ENCODE results near the gene SLC6A4. TPM values are rescaled to one million over a fixed set of nuclear protein-coding genes. Genes with fewer than 3 reads are reported as not detected.

SLC6A4 gene
- total RNA-seq, 1 experiment from 2014 or later = 20.6 TPM

GRCh38 chr17:30275911-30276310, 40.4 kb upstream of the SLC6A4 start:
- no peaks in the 10 kb centered on the region for H3K9me3 Mint-ChIP-seq (ENCODE audit: unreplicated experiment)
- no peak overlapping the region for H3K4me3 Mint-ChIP-seq (ENCODE audit: unreplicated experiment)
- intact Hi-C loops (cut with micrococcal nuclease; ENCODE audit: unreplicated experiment) = loop anchor here (10.0 kb wide), 1 partner anchor 81 kb away; no protein-coding TSS in a partner anchor
- H3K36me3 ChIP-seq (ENCODE audit: control insufficient read depth, insufficient read depth, low read length) = no peaks in the 10 kb centered on the region; the same call in 1 of the 2 replicates
- no peak for DNase-seq
- no TSS peak for BruUV-seq (replicated peaks)
- H3K4me3 ChIP-seq (ENCODE audit: low read depth, low read length) = no peak overlapping the region
- no peaks in the 10 kb centered on the region for H3K4me1 ChIP-seq
- no peaks in the 10 kb centered on the region for H3K9me3 ChIP-seq
- TF ChIP-seq, protein P1, sequence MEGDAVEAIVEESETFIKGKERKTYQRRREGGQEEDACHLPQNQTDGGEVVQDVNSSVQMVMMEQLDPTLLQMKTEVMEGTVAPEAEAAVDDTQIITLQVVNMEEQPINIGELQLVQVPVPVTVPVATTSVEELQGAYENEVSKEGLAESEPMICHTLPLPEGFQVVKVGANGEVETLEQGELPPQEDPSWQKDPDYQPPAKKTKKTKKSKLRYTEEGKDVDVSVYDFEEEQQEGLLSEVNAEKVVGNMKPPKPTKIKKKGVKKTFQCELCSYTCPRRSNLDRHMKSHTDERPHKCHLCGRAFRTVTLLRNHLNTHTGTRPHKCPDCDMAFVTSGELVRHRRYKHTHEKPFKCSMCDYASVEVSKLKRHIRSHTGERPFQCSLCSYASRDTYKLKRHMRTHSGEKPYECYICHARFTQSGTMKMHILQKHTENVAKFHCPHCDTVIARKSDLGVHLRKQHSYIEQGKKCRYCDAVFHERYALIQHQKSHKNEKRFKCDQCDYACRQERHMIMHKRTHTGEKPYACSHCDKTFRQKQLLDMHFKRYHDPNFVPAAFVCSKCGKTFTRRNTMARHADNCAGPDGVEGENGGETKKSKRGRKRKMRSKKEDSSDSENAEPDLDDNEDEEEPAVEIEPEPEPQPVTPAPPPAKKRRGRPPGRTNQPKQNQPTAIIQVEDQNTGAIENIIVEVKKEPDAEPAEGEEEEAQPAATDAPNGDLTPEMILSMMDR (IDR thresholded peaks at IDR 0.05; ENCODE audit: insufficient read depth in 1 of 2, low read depth in 1 of 2, low read length in 1 of 2, severe bottlenecking in 1 of 2, unreplicated experiment in 1 of 2) = no peak
- no peak overlapping the region for H3K27ac Mint-ChIP-seq (ENCODE audit: unreplicated experiment)
- POLR2A ChIA-PET = no interaction called here
- no peaks in the 10 kb centered on the region for H3K27me3 ChIP-seq (replicated peaks; ENCODE audit: control insufficient read depth, insufficient read depth, low read length)
- CTCF ChIA-PET = no interaction called here
- no peaks in the 10 kb centered on the region for H3K4me1 Mint-ChIP-seq (ENCODE audit: low read depth, unreplicated experiment)
- peaks cover 51% of the 10 kb centered on the region for H3K36me3 Mint-ChIP-seq (ENCODE audit: insufficient read depth, unreplicated experiment)
- H3K27me3 Mint-ChIP-seq (ENCODE audit: insufficient read depth, unreplicated experiment) = no peaks in the 10 kb centered on the region

- no peaks in the 10 kb centered on the region for H3K4me1 ChIP-seq
- ChIA-PET POLR2A (no interaction called here), CTCF (interaction anchor here (0.6 kb wide), 1 partner anchor 41 kb away, joined by 3 read pairs; no protein-coding TSS in a partner anchor)
- H3K4me3 ChIP-seq (ENCODE audit: low read depth, low read length) = no peak overlapping the region
- H3K9me3 Mint-ChIP-seq (ENCODE audit: unreplicated experiment) = no peaks in the 10 kb centered on the region
- no peaks in the 10 kb centered on the region for H3K27me3 Mint-ChIP-seq (ENCODE audit: insufficient read depth, unreplicated experiment)
- no peak overlapping the region for H3K4me3 Mint-ChIP-seq (ENCODE audit: unreplicated experiment)
- intact Hi-C loops (cut with micrococcal nuclease; ENCODE audit: unreplicated experiment) = loop anchor here (10.0 kb wide), 1 partner anchor 80 kb away; no protein-coding TSS in a partner anchor
- H3K36me3 Mint-ChIP-seq (ENCODE audit: insufficient read depth, unreplicated experiment) = peaks cover 56% of the 10 kb centered on the region
- BruUV-seq (replicated peaks) = no TSS peak
- no peaks in the 10 kb centered on the region; the same call in 1 of the 2 replicates for H3K36me3 ChIP-seq (ENCODE audit: control insufficient read depth, insufficient read depth, low read length)
- H3K27me3 ChIP-seq (replicated peaks; ENCODE audit: control insufficient read depth, insufficient read depth, low read length) = no peaks in the 10 kb centered on the region
- H3K27ac Mint-ChIP-seq (ENCODE audit: unreplicated experiment) = no peak overlapping the region
- no peak for DNase-seq
- TF ChIP-seq, protein P1 (IDR thresholded peaks at IDR 0.05; ENCODE audit: insufficient read depth in 1 of 2, low read depth in 1 of 2, low read length in 1 of 2, severe bottlenecking in 1 of 2, unreplicated experiment in 1 of 2) = no peak
- no peaks in the 10 kb centered on the region for H3K9me3 ChIP-seq
- H3K4me1 Mint-ChIP-seq (ENCODE audit: low read depth, unreplicated experiment) = no peaks in the 10 kb centered on the region
Measured at GRCh38 chr17:30274887-30275286, 39.4 kb upstream of the SLC6A4 start.

DNA sequence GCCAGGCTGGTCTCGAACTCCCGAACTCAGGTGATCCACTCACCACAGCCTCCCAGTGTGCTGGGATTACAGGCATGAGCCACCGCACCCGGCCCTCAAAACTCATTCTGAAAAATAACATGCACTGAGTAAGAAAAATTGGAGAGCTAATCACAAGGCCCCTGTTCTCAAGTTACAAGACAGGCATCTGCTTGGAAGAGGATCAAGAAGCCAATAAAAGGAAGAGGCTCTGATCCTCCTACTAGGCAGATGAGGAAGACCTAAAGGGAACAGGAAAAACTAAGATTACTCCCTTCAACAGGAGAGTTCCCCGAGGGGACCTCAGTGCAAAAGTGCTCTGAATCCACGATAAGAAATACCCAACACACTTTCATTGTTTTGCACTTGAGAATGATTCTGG, 37.9 kb upstream of the SLC6A4 start:
- intact Hi-C loops (cut with micrococcal nuclease; ENCODE audit: unreplicated experiment) = loop anchor here (10.0 kb wide), 1 partner anchor 79 kb away; no protein-coding TSS in a partner anchor
- TF ChIP-seq, protein P1 (IDR thresholded peaks at IDR 0.05; ENCODE audit: insufficient read depth in 1 of 2, low read depth in 1 of 2, low read length in 1 of 2, severe bottlenecking in 1 of 2, unreplicated experiment in 1 of 2) = no peak
- POLR2A ChIA-PET = no interaction called here
- no peak for DNase-seq
- no peaks in the 10 kb centered on the region; the same call in 1 of the 2 replicates for H3K36me3 ChIP-seq (ENCODE audit: control insufficient read depth, insufficient read depth, low read length)
- H3K4me1 Mint-ChIP-seq (ENCODE audit: low read depth, unreplicated experiment) = no peaks in the 10 kb centered on the region
- no peak overlapping the region for H3K4me3 ChIP-seq (ENCODE audit: low read depth, low read length)
- H3K9me3 ChIP-seq = no peaks in the 10 kb centered on the region
- CTCF ChIA-PET = no interaction called here
- no peaks in the 10 kb centered on the region for H3K9me3 Mint-ChIP-seq (ENCODE audit: unreplicated experiment)
- H3K4me1 ChIP-seq = no peaks in the 10 kb centered on the region
- no TSS peak for BruUV-seq (replicated peaks)
- no peak overlapping the region for H3K4me3 Mint-ChIP-seq (ENCODE audit: unreplicated experiment)
- no peaks in the 10 kb centered on the region for H3K27me3 Mint-ChIP-seq (ENCODE audit: insufficient read depth, unreplicated experiment)
- H3K36me3 Mint-ChIP-seq (ENCODE audit: insufficient read depth, unreplicated experiment) = peaks cover 63% of the 10 kb centered on the region
- H3K27me3 ChIP-seq (replicated peaks; ENCODE audit: control insufficient read depth, insufficient read depth, low read length) = no peaks in the 10 kb centered on the region
- H3K27ac Mint-ChIP-seq (ENCODE audit: unreplicated experiment) = no peak overlapping the region
